Neuronal stem cell (in vitro differentiated cells): ENCODE results near the gene LSM14A.

Experiments
- DNase-seq: peaks from one replicate; pipeline ENCODE4 v3.0.0-alpha.2; 2013; ENCODE audit warnings: low spot score
- H2AFZ ChIP-seq: one replicate; pipeline ENCODE4 v1.6.1; 2013; ENCODE audit warnings: mild to moderate bottlenecking, low read length, inconsistent platforms
- H2AK5ac ChIP-seq: 2 replicates; pipeline ENCODE4 v1.6.1; 2013; ENCODE audit warnings: low read depth, mild to moderate bottlenecking, inconsistent platforms, low read length, moderate library complexity, mixed read lengths
- H2BK120ac ChIP-seq: 2 replicates; pipeline ENCODE4 v1.6.1; 2013; ENCODE audit warnings: low read depth, mild to moderate bottlenecking, inconsistent platforms, low read length, moderate library complexity, mixed read lengths
- H2BK12ac ChIP-seq: one replicate; pipeline ENCODE4 v1.6.1; 2013; ENCODE audit warnings: low read length, inconsistent platforms
- H2BK15ac ChIP-seq: 2 replicates; pipeline ENCODE4 v1.6.1; 2013; ENCODE audit warnings: mild to moderate bottlenecking, low read length, inconsistent platforms, mixed read lengths
- H2BK5ac ChIP-seq: one replicate; pipeline ENCODE4 v1.6.1; 2013; ENCODE audit warnings: inconsistent platforms, mild to moderate bottlenecking, low read length, moderate library complexity
- H3K14ac ChIP-seq: one replicate; pipeline ENCODE4 v1.6.1; 2013; ENCODE audit warnings: low read length, inconsistent platforms
- H3K18ac ChIP-seq: 2 replicates; pipeline ENCODE4 v1.6.1; 2013; ENCODE audit warnings: low read length, inconsistent platforms
- H3K23ac ChIP-seq: 2 replicates; pipeline ENCODE4 v1.6.1; 2013; ENCODE audit warnings: low read depth, mild to moderate bottlenecking, mixed read lengths, low read length, inconsistent platforms; ENCODE audit not compliant: poor library complexity
- H3K27ac ChIP-seq: replicated peaks from 3 replicates; pipeline ENCODE4 v1.5.1; 2013; ENCODE audit warnings: low read length, inconsistent platforms
- H3K27me3 ChIP-seq, 3 experiments: 2 replicates each; pipeline ENCODE4 v1.6.1; 2013; ENCODE audit warnings: low read length in 3 of 3, mild to moderate bottlenecking in 2 of 3, inconsistent platforms in 1 of 3, low read depth in 1 of 3, mixed read lengths in 1 of 3, moderate library complexity in 1 of 3; ENCODE audit not compliant: control insufficient read depth in 3 of 3, insufficient read depth in 3 of 3
- H3K36me3 ChIP-seq, 2 donors: replicated peaks in 1 of 2; 2 replicates each; pipeline ENCODE4 v1.6.1; 2013; ENCODE audit warnings: low read length in 2 of 2; ENCODE audit not compliant: control insufficient read depth in 2 of 2, insufficient read depth in 2 of 2
- H3K4ac ChIP-seq: 2 replicates; pipeline ENCODE4 v1.6.1; 2013; ENCODE audit warnings: inconsistent platforms, mild to moderate bottlenecking, low read length, moderate library complexity
- H3K4me1 ChIP-seq, 2 donors: 1 replicate in 1 of 2; 2 replicates in 1 of 2; pipeline ENCODE4 v1.6.1; 2013; ENCODE audit warnings: low read length in 2 of 2, low read depth in 1 of 2; ENCODE audit not compliant: control insufficient read depth in 2 of 2, insufficient read depth in 1 of 2
- H3K4me2 ChIP-seq: one replicate; pipeline ENCODE4 v1.6.1; 2013; ENCODE audit warnings: mild to moderate bottlenecking, low read length, inconsistent platforms; ENCODE audit not compliant: insufficient read depth, poor library complexity, severe bottlenecking
- H3K4me3 ChIP-seq, 2 donors: 2 replicates each; pipeline ENCODE4 v1.5.1; 2013; ENCODE audit warnings: low read length in 2 of 2, mild to moderate bottlenecking in 2 of 2, inconsistent platforms in 1 of 2, moderate library complexity in 1 of 2
- H3K79me1 ChIP-seq: one replicate; pipeline ENCODE4 v1.6.1; 2013; ENCODE audit warnings: low read depth, mild to moderate bottlenecking, inconsistent platforms, low read length, moderate library complexity
- H3K9ac ChIP-seq: one replicate; pipeline ENCODE4 v1.6.1; 2013; ENCODE audit warnings: mild to moderate bottlenecking, low read depth, low read length, inconsistent platforms; ENCODE audit not compliant: poor library complexity
- H3K9me3 ChIP-seq, 2 donors: replicated peaks in 1 of 2; 2 replicates each; pipeline versions ENCODE3 to v1.6.1; 2013; ENCODE audit warnings: low read length in 2 of 2, mild to moderate bottlenecking in 2 of 2, inconsistent platforms in 1 of 2, low read depth in 1 of 2, mixed read lengths in 1 of 2, moderate library complexity in 1 of 2; ENCODE audit not compliant: control insufficient read depth in 2 of 2, insufficient read depth in 1 of 2
- H4K8ac ChIP-seq: one replicate; pipeline ENCODE4 v1.6.1; 2013; ENCODE audit warnings: low read depth, mild to moderate bottlenecking, inconsistent platforms, low read length, moderate library complexity
- H4K91ac ChIP-seq: one replicate; pipeline ENCODE4 v1.6.1; 2013; ENCODE audit warnings: low read length, low read depth, mild to moderate bottlenecking, inconsistent platforms; ENCODE audit not compliant: poor library complexity
- WGBS, 2 donors: extraction: QIAGEN DNeasy Blood & Tissue Kit; methylation state at CpG; one replicate each; pipeline ENCODE4 v1.1.7; 2013; ENCODE audit warnings: missing lambda C conversion rate in 2 of 2, mixed read lengths in 1 of 2; ENCODE audit not compliant: insufficient read length in 2 of 2, insufficient replicate concordance in 1 of 2; ENCODE audit errors: extremely low coverage in 2 of 2; 5-methylcytosine and 5-hydroxymethylcytosine counted together

Gene LSM14A

GRCh38 chr19:34269489-34269888, 97.2 kb downstream of the LSM14A start:
- Histone ChIP-seq H4K8ac (no peak overlapping the region), H3K4ac (no peak overlapping the region), H2BK12ac (no peak overlapping the region), H3K4me2 (no peak overlapping the region), H2BK5ac (no peak overlapping the region), H4K91ac (no peak overlapping the region), H3K4me3 (no peak overlapping the region), H2AK5ac (no peak overlapping the region), H3K14ac (no peak overlapping the region), H2AFZ (no peak overlapping the region), H3K18ac (no peak overlapping the region), H3K9me3 (no peaks in the 10 kb centered on the region), H3K36me3 (peaks cover 0 to 20% of the 10 kb centered on the region in 2 donors), H3K23ac (no peak overlapping the region), H3K27ac (no peak overlapping the region), H3K79me1 (peaks cover 2% of the 10 kb centered on the region), H3K9ac (no peak overlapping the region), H3K27me3 (no peaks in the 10 kb centered on the region), H2BK15ac (no peak overlapping the region), H2BK120ac (no peak overlapping the region), H3K4me1 (peaks cover 6 to 9% of the 10 kb centered on the region in 2 donors)
- DNase-seq, result no peak
- WGBS, 2 donors, result no CpG with 5 or more reads among the region's 2 CpGs

- Histone ChIP-seq H3K4ac (no peak overlapping the region), H3K27ac (peak overlapping the region; percentile 19)
- WGBS, 2 donors, result no CpG with 5 or more reads among the region's 5 CpGs
These were observed 97.8 kb downstream of the LSM14A start for GRCh38 chr19:34269968-34270621.

GRCh38 chr19:34273121-34273520, 100.8 kb downstream of the LSM14A start:
- no peaks in the 10 kb centered on the region for H3K27me3 ChIP-seq
- no peak overlapping the region for H3K23ac ChIP-seq
- no peak overlapping the region for H3K18ac ChIP-seq
- no peak overlapping the region for H4K8ac ChIP-seq
- peaks cover 2% of the 10 kb centered on the region for H3K79me1 ChIP-seq
- H3K4me1 ChIP-seq, result peaks cover 6 to 7% of the 10 kb centered on the region in 2 donors
- H3K4me2 ChIP-seq, result no peak overlapping the region
- no peak overlapping the region for H2BK12ac ChIP-seq
- no peak for DNase-seq
- no peak overlapping the region for H2BK5ac ChIP-seq
- peaks cover 0 to 17% of the 10 kb centered on the region in 2 donors for H3K36me3 ChIP-seq
- no peak overlapping the region for H3K4ac ChIP-seq
- no peak overlapping the region for H4K91ac ChIP-seq
- no peak overlapping the region for H3K14ac ChIP-seq
- no peaks in the 10 kb centered on the region for H3K9me3 ChIP-seq
- no peak overlapping the region for H3K27ac ChIP-seq
- no peak overlapping the region for H2AK5ac ChIP-seq
- H2BK120ac ChIP-seq, result no peak overlapping the region
- no peak overlapping the region for H3K4me3 ChIP-seq
- WGBS, 2 donors, result no CpG with 5 or more reads among the region's 4 CpGs
- H2BK15ac ChIP-seq, result no peak overlapping the region
- H3K9ac ChIP-seq, result no peak overlapping the region
- H2AFZ ChIP-seq, result no peak overlapping the region

More at GRCh38 chr19:34269968-34270621, 97.8 kb downstream of the LSM14A start:
- H4K91ac ChIP-seq, result no peak overlapping the region
- H3K9me3 ChIP-seq, result no peaks in the 10 kb centered on the region
- H4K8ac ChIP-seq, result no peak overlapping the region
- no peak overlapping the region for H3K14ac ChIP-seq
- peaks cover 2% of the 10 kb centered on the region for H3K79me1 ChIP-seq
- no peak overlapping the region for H3K18ac ChIP-seq
- H3K4me3 ChIP-seq, result no peak overlapping the region
- H3K9ac ChIP-seq, result no peak overlapping the region
- no peak overlapping the region for H2BK15ac ChIP-seq
- H2BK5ac ChIP-seq, result no peak overlapping the region
- H2AFZ ChIP-seq, result no peak overlapping the region
- H2AK5ac ChIP-seq, result no peak overlapping the region
- no peak for DNase-seq
- H2BK120ac ChIP-seq, result no peak overlapping the region
- no peak overlapping the region for H3K23ac ChIP-seq
- H3K27me3 ChIP-seq, result no peaks in the 10 kb centered on the region
- no peak overlapping the region for H2BK12ac ChIP-seq
- H3K36me3 ChIP-seq, result peaks cover 0 to 20% of the 10 kb centered on the region in 2 donors
- H3K4me2 ChIP-seq, result no peak overlapping the region
- H3K4me1 ChIP-seq, result peaks cover 6 to 9% of the 10 kb centered on the region in 2 donors

DNA sequence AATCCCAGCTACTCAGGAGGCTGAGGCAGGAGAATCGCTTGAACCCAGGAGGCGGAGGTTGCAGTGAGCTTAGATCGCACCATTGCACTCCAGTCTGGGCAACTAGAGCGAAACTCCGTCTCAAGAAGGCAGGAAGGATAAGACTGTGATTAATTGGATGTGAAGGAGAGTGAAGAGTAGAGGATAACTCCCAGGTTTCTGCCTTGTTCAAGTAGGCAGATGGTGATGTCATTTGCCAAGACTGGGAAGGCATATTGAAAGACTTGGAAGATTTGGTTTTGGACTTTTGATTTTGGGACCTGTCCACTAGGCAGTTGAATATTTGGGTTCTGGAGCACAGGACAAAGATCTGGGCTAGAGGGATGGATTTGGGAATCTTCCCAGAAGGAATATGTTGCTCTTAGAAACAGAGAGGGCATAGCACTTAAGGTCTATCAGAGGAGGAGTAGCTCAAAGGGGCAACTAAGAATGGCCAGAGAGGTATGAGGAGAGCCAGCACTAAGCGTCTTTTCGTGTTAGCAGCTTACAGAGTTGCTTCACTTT, 102.1 kb downstream of the LSM14A start:
- no peak overlapping the region for H3K9ac ChIP-seq
- no peak overlapping the region for H3K4ac ChIP-seq
- H4K91ac ChIP-seq, result no peak overlapping the region
- H2AFZ ChIP-seq, result no peak overlapping the region
- H2BK12ac ChIP-seq, result no peak overlapping the region
- H2BK5ac ChIP-seq, result no peak overlapping the region
- WGBS, 2 donors, result no CpG with 5 or more reads among the region's 7 CpGs
- H2BK15ac ChIP-seq, result no peak overlapping the region
- no peaks in the 10 kb centered on the region for H3K27me3 ChIP-seq
- H4K8ac ChIP-seq, result no peak overlapping the region
- H3K14ac ChIP-seq, result no peak overlapping the region
- H3K27ac ChIP-seq, result no peak overlapping the region
- no peak overlapping the region for H3K23ac ChIP-seq
- H2BK120ac ChIP-seq, result no peak overlapping the region
- no peak overlapping the region for H3K18ac ChIP-seq
- H3K4me2 ChIP-seq, result no peak overlapping the region
- H3K9me3 ChIP-seq, result peaks cover 0 to 4% of the 10 kb centered on the region in 2 donors
- peaks cover 4 to 7% of the 10 kb centered on the region in 2 donors for H3K4me1 ChIP-seq
- H3K4me3 ChIP-seq, result no peak overlapping the region
- H2AK5ac ChIP-seq, result no peak overlapping the region
- DNase-seq, result no peak
- peaks cover 0 to 30% of the 10 kb centered on the region in 2 donors for H3K36me3 ChIP-seq
- peaks cover 2% of the 10 kb centered on the region for H3K79me1 ChIP-seq
